Sigmoid colon (tissue), 7 donors: ENCODE results near the gene SEC11A. TPM values are rescaled to one million over a fixed set of nuclear protein-coding genes. Genes with fewer than 3 reads are reported as not detected.

ENCODE experiments used
- DNase-seq: peaks from one replicate; pipeline ENCODE4 v3.0.0-alpha.2; 2019
- H3K27ac ChIP-seq, 4 donors: fragments of 200-600 bp; sonication (generic); one replicate each; pipeline ENCODE4 v1.5.1; 2016 to 2019; ENCODE audit warnings: mild to moderate bottlenecking in 1 of 4
- H3K27me3 ChIP-seq, 3 donors: fragments of 200-600 bp; sonication (generic); one replicate each; pipeline ENCODE4 v1.5.1; 2019; ENCODE audit warnings: mild to moderate bottlenecking in 1 of 3
- H3K36me3 ChIP-seq, 4 donors: fragments of 200-600 bp; sonication (generic); one replicate each; pipeline ENCODE4 v1.5.1; 2016 to 2019
- H3K4me1 ChIP-seq, 4 donors: fragments of 200-600 bp; sonication (generic); one replicate each; pipeline ENCODE4 v1.5.1; 2017 to 2019
- H3K4me3 ChIP-seq, 4 donors: fragments of 200-600 bp; sonication (generic); one replicate each; pipeline ENCODE4 v1.5.1; 2017 to 2019; ENCODE audit warnings: mild to moderate bottlenecking in 2 of 4, moderate library complexity in 1 of 4
- H3K9me3 ChIP-seq, 4 donors: fragments of 200-600 bp in 3 of 4; sonication (generic) in 3 of 4; one replicate each; pipeline versions ENCODE4 v1.5.1 to v1.6.1; 2013 to 2019
- EP300 ChIP-seq, 4 donors: sonication (generic); formaldehyde crosslinking; IDR thresholded peaks; one replicate each; pipeline ENCODE4 v1.6.1; 2017; ENCODE audit warnings: antibody characterized with exemption in 4 of 4
- POLR2A ChIP-seq, 2 donors: fragments of 450-650 bp; IDR thresholded peaks; one replicate each; pipeline ENCODE4 v1.6.1; 2016; ENCODE audit warnings: antibody characterized with exemption in 2 of 2, mild to moderate bottlenecking in 2 of 2, moderate library complexity in 2 of 2
- POLR2AphosphoS5 ChIP-seq, 4 donors: sonication (generic); formaldehyde crosslinking; IDR thresholded peaks; one replicate each; pipeline ENCODE4 v1.6.1; 2017; ENCODE audit warnings: antibody characterized with exemption in 4 of 4
- WGBS, 2 donors: extraction: QIAGEN DNeasy Blood & Tissue Kit; methylation state at CpG; one replicate each; pipeline ENCODE4 v1.1.7; 2013; 5-methylcytosine and 5-hydroxymethylcytosine counted together
- intact Hi-C: fragments of 100-400 bp; cut with DNase I; formaldehyde crosslinking; loops from one replicate; pipeline ENCODE4 v1.15.1; 2023
- polyA plus RNA-seq, 3 donors: library from polyadenylated mRNA; stranded (reverse); fragments of 200-250 nt; gene quantifications; one replicate each; pipeline ENCODE4 v1.2.3, GENCODE V29; 2013
- total RNA-seq, 4 donors: library from RNA; depleted of rRNA; stranded (reverse); fragments of >200 nt; gene quantifications; one replicate each; pipeline ENCODE4 v1.1.0, GENCODE V29; 2016
- TF ChIP-seq, protein P1 (sequence below), 4 experiments: fragments of 450-650 bp in 3 of 4; fragments of 200-600 bp in 1 of 4; IDR thresholded peaks; one replicate each; pipeline ENCODE4 v1.5.1; 2016 to 2019; ENCODE audit warnings: antibody characterized with exemption in 4 of 4, mild to moderate bottlenecking in 3 of 4, moderate library complexity in 2 of 4
- donor health status: healthy with polysubstance abuse.
- donor health status: Bipolar disorder and iron deficiency.
- donor health status: healthy.

The SEC11A gene
- total and polyA plus RNA-seq, 7 donors = 83.9 to 216 (median 152) TPM

DNA sequence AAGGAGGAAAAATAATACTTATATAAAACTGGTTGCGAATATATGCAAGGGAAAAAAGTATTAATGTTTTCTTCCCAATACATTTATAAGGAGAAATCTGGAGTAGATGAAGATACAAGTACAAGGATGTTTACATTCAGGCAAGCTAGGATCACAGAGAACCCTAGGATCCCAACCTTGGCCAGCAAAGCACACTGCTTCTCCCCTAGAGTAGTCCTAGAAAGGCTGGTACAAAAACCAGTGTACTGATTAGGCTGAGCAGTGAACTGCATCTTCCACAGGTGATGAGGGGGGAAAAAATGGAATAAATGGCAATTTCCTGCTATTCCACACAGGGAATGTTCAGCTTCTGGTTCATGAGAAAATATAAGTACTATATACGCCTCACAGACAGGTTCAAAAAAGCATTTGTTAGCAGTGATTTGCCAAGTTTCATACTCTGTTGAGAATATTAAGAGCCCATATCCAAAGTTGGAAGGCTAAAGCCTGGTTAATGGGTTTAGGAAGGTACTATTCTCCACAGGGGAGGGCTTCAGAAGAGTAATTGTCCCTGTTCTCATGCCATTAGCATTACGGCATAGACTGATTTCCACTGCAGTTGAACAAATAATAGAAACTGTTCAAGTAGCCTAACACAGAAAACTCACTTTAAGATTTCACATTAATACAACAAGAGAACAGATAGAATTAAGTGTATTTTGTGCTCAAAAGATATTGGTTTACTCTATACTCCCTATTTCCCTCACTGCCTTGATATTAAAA lies 47.5 kb downstream of the SEC11A start:
- H3K36me3 ChIP-seq = peaks cover 0 to 61% (median 10%) of the 10 kb centered on the region in 4 donors
- no peaks in the 10 kb centered on the region for H3K4me1 ChIP-seq
- no peaks in the 10 kb centered on the region for H3K9me3 ChIP-seq
- no peak for DNase-seq
- H3K4me3 ChIP-seq = no peak overlapping the region
- H3K27me3 ChIP-seq = no peaks in the 10 kb centered on the region
- no peak for TF ChIP-seq POLR2AphosphoS5 (IDR thresholded peaks at IDR 0.05)
- TF ChIP-seq POLR2A (IDR thresholded peaks at IDR 0.05) = no peak
- TF ChIP-seq, protein P1, sequence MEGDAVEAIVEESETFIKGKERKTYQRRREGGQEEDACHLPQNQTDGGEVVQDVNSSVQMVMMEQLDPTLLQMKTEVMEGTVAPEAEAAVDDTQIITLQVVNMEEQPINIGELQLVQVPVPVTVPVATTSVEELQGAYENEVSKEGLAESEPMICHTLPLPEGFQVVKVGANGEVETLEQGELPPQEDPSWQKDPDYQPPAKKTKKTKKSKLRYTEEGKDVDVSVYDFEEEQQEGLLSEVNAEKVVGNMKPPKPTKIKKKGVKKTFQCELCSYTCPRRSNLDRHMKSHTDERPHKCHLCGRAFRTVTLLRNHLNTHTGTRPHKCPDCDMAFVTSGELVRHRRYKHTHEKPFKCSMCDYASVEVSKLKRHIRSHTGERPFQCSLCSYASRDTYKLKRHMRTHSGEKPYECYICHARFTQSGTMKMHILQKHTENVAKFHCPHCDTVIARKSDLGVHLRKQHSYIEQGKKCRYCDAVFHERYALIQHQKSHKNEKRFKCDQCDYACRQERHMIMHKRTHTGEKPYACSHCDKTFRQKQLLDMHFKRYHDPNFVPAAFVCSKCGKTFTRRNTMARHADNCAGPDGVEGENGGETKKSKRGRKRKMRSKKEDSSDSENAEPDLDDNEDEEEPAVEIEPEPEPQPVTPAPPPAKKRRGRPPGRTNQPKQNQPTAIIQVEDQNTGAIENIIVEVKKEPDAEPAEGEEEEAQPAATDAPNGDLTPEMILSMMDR (IDR thresholded peaks at IDR 0.05) = no peak
- no peak for TF ChIP-seq EP300 (IDR thresholded peaks at IDR 0.05)
- no peak overlapping the region for H3K27ac ChIP-seq
- intact Hi-C loops = no loop called here
- WGBS, 2 donors = 99% methylated on average over 3 of the region's 3 CpGs

DNA sequence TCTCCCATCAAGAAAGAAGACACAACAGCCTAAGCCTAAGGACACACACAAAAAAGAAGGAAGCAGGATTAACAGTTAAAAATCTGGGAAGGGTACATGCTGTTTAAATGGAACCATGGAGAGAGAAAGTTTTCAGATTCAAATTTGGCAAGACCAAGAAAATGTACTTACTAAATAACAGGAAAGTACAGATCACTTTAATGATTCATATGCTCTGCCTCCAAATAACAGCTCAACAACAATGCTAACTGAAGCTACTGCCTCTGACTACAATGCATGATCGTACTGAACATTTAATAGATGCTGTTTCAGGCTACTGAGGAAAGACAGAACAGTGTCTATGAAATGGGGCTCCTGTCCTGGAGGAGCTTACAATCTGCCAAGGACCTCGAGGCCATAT lies 49.6 kb downstream of the SEC11A start:
- peaks cover 0 to 60% (median 10%) of the 10 kb centered on the region in 4 donors for H3K36me3 ChIP-seq
- WGBS, 2 donors = 77 to 79% methylated on average over 2 of the region's 2 CpGs
- TF ChIP-seq EP300 (IDR thresholded peaks at IDR 0.05) (no peak), POLR2AphosphoS5 (IDR thresholded peaks at IDR 0.05) (no peak), POLR2A (IDR thresholded peaks at IDR 0.05) (no peak)
- TF ChIP-seq, protein P1 (IDR thresholded peaks at IDR 0.05) = no peak
- H3K4me3 ChIP-seq = no peak overlapping the region
- no peaks in the 10 kb centered on the region for H3K27me3 ChIP-seq
- intact Hi-C loops = no loop called here
- no peaks in the 10 kb centered on the region for H3K4me1 ChIP-seq
- H3K9me3 ChIP-seq = no peaks in the 10 kb centered on the region
- no peak overlapping the region for H3K27ac ChIP-seq
- DNase-seq = no peak

DNA sequence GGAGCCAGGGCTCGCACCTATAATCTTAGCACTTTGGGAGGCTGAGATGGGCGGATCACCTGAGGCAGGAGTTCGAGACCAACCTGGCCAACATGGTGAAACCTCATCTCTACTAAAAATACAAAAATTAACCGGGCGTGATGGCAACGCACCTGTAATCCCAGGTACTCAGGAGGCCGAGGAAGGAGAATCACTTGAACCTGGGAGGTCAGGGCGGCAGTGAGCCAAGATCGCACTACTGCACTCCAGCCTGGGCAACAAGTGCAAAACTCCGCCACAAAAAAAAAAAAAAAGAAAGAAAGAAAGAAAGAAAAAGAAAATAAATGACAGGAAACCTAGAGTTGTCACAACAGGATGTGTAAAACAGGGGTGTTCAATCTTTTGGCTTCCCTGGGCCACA lies 54.9 kb downstream of the SEC11A start:
- TF ChIP-seq EP300 (IDR thresholded peaks at IDR 0.05) (no peak), POLR2A (IDR thresholded peaks at IDR 0.05) (no peak)
- Histone ChIP-seq H3K9me3 (no peaks in the 10 kb centered on the region), H3K27me3 (no peaks in the 10 kb centered on the region), H3K36me3 (peaks cover 0 to 15% (median 3%) of the 10 kb centered on the region in 4 donors), H3K4me3 (no peak overlapping the region), H3K27ac (no peak overlapping the region), H3K4me1 (peaks cover 0 to 20% (median 10%) of the 10 kb centered on the region in 4 donors)
- no peak for DNase-seq
- WGBS, 2 donors = 96% methylated on average over 10 of the region's 10 CpGs
- intact Hi-C loops = no loop called here

DNA sequence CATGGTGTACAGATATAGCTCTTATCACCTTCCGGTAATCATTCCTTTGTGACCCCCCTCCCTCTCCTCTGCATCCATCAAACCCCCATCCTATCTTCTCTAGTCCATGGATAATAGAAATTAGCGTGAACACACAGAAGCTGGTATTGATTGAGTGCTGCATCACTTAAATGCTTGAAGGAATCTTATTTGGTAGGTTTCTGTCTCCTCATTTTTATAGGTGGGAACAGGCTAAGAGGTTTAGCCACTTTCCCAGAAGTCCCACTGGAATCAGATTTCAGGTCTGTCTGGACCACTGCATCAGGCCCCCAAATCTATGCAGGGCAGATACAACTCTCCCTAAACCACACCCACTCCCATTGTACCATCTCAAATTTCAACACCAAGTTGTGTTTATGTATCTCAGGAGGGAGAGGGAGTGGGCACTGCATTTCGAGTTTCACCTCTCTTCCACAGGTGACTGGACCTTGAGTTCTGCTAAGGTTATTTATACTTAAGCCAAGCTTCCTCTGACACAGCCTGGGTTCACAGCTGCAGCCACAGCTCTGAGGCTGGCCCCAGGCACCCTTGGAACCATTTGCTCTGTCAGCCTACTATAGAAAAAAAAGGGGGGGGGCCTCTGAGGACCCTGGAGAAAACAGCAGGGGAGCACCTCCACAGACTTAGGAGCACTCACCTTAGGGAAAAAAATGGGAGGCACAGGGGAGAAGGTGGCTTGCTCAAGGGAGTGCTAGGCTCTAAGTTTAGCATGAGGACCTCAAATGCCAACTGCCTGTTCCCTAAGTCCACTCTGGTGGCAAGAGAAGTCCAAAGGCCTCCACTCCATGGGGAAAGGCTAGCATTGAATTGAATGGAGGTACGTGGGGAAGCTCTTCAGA lies 55.8 kb downstream of the SEC11A start:
- H3K4me1 ChIP-seq = peaks cover 0 to 24% (median 12%) of the 10 kb centered on the region in 4 donors
- H3K27me3 ChIP-seq = no peaks in the 10 kb centered on the region
- 84% methylated on average over 4 of the region's 4 CpGs for WGBS, 2 donors
- intact Hi-C loops = loop anchor here (2.0 to 5.0 kb wide), 4 partner anchors 42 to 267 kb away; no protein-coding TSS in a partner anchor
- H3K36me3 ChIP-seq = peaks cover 0 to 7% (median 0%) of the 10 kb centered on the region in 4 donors
- DNase-seq = no peak
- no peaks in the 10 kb centered on the region for H3K9me3 ChIP-seq
- H3K4me3 ChIP-seq = no peak overlapping the region
- H3K27ac ChIP-seq = no peak overlapping the region
- no peak for TF ChIP-seq POLR2AphosphoS5 (IDR thresholded peaks at IDR 0.05)
- TF ChIP-seq POLR2A (IDR thresholded peaks at IDR 0.05) = no peak
- no peak for TF ChIP-seq EP300 (IDR thresholded peaks at IDR 0.05)
- TF ChIP-seq, protein P1 (IDR thresholded peaks at IDR 0.05) = no peak
